ENCODE results near the gene PTPRR. TPM values are rescaled to one million over a fixed set of nuclear protein-coding genes. Genes with fewer than 3 reads are reported as not detected.

PTPRR gene
- total RNA-seq, 1 donor from 2014 or later = 0.46 TPM

- DNase-seq (ENCODE audit: low read depth) = no peak
- no peak overlapping the region for H3K4me3 ChIP-seq (ENCODE audit: low read depth, low read length)
- TF ChIP-seq CTCF (conservative IDR thresholded peaks at IDR 0.05; ENCODE audit: low read depth, low read length) = no peak
These were observed 65.5 kb downstream of the PTPRR start for GRCh38 chr12:70854881-70855568.

GRCh38 chr12:70854138-70854537 lies 66.4 kb downstream of the PTPRR start:
- TF ChIP-seq CTCF (conservative IDR thresholded peaks at IDR 0.05; ENCODE audit: low read depth, low read length) = no peak
- H3K4me3 ChIP-seq (ENCODE audit: low read depth, low read length) = no peak overlapping the region
- no peak for DNase-seq (ENCODE audit: low read depth)

GRCh38 chr12:70853326-70853725 lies 67.2 kb downstream of the PTPRR start:
- H3K4me3 ChIP-seq (ENCODE audit: low read depth, low read length) = no peak overlapping the region
- no peak for TF ChIP-seq CTCF (conservative IDR thresholded peaks at IDR 0.05; ENCODE audit: low read depth, low read length)
- no peak for DNase-seq (ENCODE audit: low read depth)

GRCh38 chr12:70852416-70853150 lies 68.0 kb downstream of the PTPRR start:
- TF ChIP-seq CTCF (conservative IDR thresholded peaks at IDR 0.05; ENCODE audit: low read depth, low read length) = no peak
- H3K4me3 ChIP-seq (ENCODE audit: low read depth, low read length) = no peak overlapping the region
- no peak for DNase-seq (ENCODE audit: low read depth)

- no peak for DNase-seq (ENCODE audit: low read depth)
- peak; percentile 60 for TF ChIP-seq CTCF (conservative IDR thresholded peaks at IDR 0.05; ENCODE audit: low read depth, low read length)
These were observed 71.1 kb downstream of the PTPRR start for GRCh38 chr12:70849265-70849960.

GRCh38 chr12:70847871-70848270 lies 72.7 kb downstream of the PTPRR start:
- no peak for DNase-seq (ENCODE audit: low read depth)
- H3K4me3 ChIP-seq (ENCODE audit: low read depth, low read length) = no peak overlapping the region
- TF ChIP-seq CTCF (conservative IDR thresholded peaks at IDR 0.05; ENCODE audit: low read depth, low read length) = no peak

More at GRCh38 chr12:70849265-70849960, 71.1 kb downstream of the PTPRR start:
- H3K4me3 ChIP-seq (ENCODE audit: low read depth, low read length) = no peak overlapping the region
